Mucosa of descending colon (tissue), 3 donors: ENCODE results near the gene PTCD3. TPM values are rescaled to one million over a fixed set of nuclear protein-coding genes. Genes with fewer than 3 reads are reported as not detected.

Experiments
- ATAC-seq: fragments of 200-7000 bp; cut with Tn5 transposase; one replicate; pipeline ENCODE4 v1.9.1; 2020; ENCODE audit warnings: mild to moderate bottlenecking, moderate library complexity
- DNase-seq, 3 donors: peaks; one replicate each; pipeline ENCODE4 v3.0.0-alpha.2; 2020
- H3K36me3 ChIP-seq: fragments of 200-600 bp; one replicate; pipeline ENCODE4 v1.8.0; 2021; ENCODE audit warnings: low read depth, mild to moderate bottlenecking
- H3K4me1 ChIP-seq: fragments of 200-600 bp; one replicate; pipeline ENCODE4 v1.8.0; 2021; ENCODE audit warnings: low read depth, mild to moderate bottlenecking
- H3K4me3 ChIP-seq: fragments of 200-600 bp; one replicate; pipeline ENCODE4 v1.8.0; 2021; ENCODE audit warnings: mild to moderate bottlenecking
- H3K9me3 ChIP-seq: fragments of 200-600 bp; one replicate; pipeline ENCODE4 v1.8.0; 2021; ENCODE audit warnings: mild to moderate bottlenecking
- intact Hi-C, 2 donors: fragments of 100-400 bp; cut with DNase I in 1 of 2; cut with micrococcal nuclease in 1 of 2; formaldehyde crosslinking; loops; one replicate each; pipeline versions ENCODE4 v1.11.0 to v1.11.1; 2022; cut with DNase I, micrococcal nuclease
- total RNA-seq, 3 donors: library from RNA; stranded (reverse); fragmentation: NEBNext Ultra II Directional in 2 of 3; extraction: Animal tissue kit (Norgen Biotek cat#: 25700) in 2 of 3; gene quantifications; one replicate each; pipeline versions ENCODE4 v1.2.1 to v1.2.4, GENCODE V29; 2021 to 2023
- TF ChIP-seq, protein P1 (sequence below): fragments of 200-600 bp; IDR thresholded peaks from one replicate; pipeline ENCODE4 v1.8.0; 2022; ENCODE audit warnings: antibody characterized with exemption, mild to moderate bottlenecking
- donor health status: DM: no; HTN: no; CAD: no; lungs with moderate emphysema.
- donor health status: DM: no; HTN: no; CAD: no.
- donor health status: DM: no; HTN: yes; CAD: no.

PTCD3 gene
- total RNA-seq, 3 donors from 2014 or later = 89.3 to 90.5 (median 90.4) TPM

GRCh38 chr2:86185517-86186212 lies 79.6 kb downstream of the PTCD3 start:
- no peaks in the 10 kb centered on the region for H3K36me3 ChIP-seq
- DNase-seq (no peak), ATAC-seq (peak; percentile 13)
- peaks cover 4% of the 10 kb centered on the region for H3K4me1 ChIP-seq
- TF ChIP-seq, protein P1, sequence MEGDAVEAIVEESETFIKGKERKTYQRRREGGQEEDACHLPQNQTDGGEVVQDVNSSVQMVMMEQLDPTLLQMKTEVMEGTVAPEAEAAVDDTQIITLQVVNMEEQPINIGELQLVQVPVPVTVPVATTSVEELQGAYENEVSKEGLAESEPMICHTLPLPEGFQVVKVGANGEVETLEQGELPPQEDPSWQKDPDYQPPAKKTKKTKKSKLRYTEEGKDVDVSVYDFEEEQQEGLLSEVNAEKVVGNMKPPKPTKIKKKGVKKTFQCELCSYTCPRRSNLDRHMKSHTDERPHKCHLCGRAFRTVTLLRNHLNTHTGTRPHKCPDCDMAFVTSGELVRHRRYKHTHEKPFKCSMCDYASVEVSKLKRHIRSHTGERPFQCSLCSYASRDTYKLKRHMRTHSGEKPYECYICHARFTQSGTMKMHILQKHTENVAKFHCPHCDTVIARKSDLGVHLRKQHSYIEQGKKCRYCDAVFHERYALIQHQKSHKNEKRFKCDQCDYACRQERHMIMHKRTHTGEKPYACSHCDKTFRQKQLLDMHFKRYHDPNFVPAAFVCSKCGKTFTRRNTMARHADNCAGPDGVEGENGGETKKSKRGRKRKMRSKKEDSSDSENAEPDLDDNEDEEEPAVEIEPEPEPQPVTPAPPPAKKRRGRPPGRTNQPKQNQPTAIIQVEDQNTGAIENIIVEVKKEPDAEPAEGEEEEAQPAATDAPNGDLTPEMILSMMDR = no peak
- no peaks in the 10 kb centered on the region for H3K9me3 ChIP-seq
- H3K4me3 ChIP-seq = no peak overlapping the region
- intact Hi-C loops = no loop called here

GRCh38 chr2:86186431-86186830 lies 80.4 kb downstream of the PTCD3 start:
- no peaks in the 10 kb centered on the region for H3K9me3 ChIP-seq
- H3K36me3 ChIP-seq = no peaks in the 10 kb centered on the region
- intact Hi-C loops = no loop called here
- H3K4me3 ChIP-seq = no peak overlapping the region
- DNase-seq = no peak
- ATAC-seq = no peak
- H3K4me1 ChIP-seq = peaks cover 4% of the 10 kb centered on the region
- TF ChIP-seq, protein P1 = no peak

DNA sequence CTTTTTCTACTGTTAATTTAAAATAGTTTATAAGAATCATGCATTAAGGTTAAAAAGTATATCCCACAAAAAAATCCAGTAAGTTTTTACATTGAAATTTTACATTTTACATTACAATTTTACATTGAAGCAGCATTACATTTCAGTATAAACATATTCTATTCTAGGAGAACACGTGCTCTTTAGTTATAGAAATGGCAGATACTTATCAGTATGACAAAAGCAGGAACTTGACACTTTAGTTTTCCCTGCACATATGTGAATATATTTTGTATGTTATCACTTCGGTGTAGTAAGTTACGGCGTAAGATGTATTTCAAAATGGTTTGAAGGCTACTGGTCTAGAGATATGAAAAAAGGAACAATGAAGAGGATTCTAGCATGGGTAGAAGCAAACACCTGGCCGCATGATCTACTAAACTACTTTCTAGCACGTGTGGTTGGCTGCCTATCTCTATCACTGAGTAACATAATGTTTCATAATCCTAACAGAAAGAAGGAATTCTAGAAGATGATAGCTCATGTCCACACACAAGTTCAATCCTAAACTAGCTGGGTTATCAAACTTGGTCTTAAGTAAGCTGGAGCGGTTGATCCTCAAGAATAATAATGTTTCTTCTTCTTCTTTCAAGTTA lies 83.9 kb downstream of the PTCD3 start:
- Histone ChIP-seq H3K4me1 (peaks cover 16% of the 10 kb centered on the region), H3K9me3 (no peaks in the 10 kb centered on the region), H3K4me3 (no peak overlapping the region), H3K36me3 (no peaks in the 10 kb centered on the region)
- TF ChIP-seq, protein P1 = no peak
- intact Hi-C loops = no loop called here
- DNase-seq = no peak
- no peak for ATAC-seq

Other genes starting within 250 kb of the PTCD3 start
- 10 to 100 TPM in 1 of 3 donors, 1 to 10 TPM in 2; 5.0 to 19.0 (median 5.4) TPM for gene ST3GAL5, start 217.2 kb upstream of the PTCD3 start, total RNA-seq
- gene POLR1A, start 349 bp upstream of the PTCD3 start, total RNA-seq = 10 to 100 TPM; 22.8 to 29.3 (median 24.3) TPM
- 100 to 1,000 TPM; 106 to 121 (median 107) TPM for gene IMMT, start 89.2 kb downstream of the PTCD3 start, total RNA-seq
- 10 to 100 TPM; 61.6 to 86.7 (median 75.3) TPM for gene MRPL35, start 93.2 kb downstream of the PTCD3 start, total RNA-seq
- 10 to 100 TPM in 1 of 3 donors, 1 to 10 TPM in 2; 3.8 to 50.3 (median 6.1) TPM for gene REEP1, start 231.4 kb downstream of the PTCD3 start, total RNA-seq